Progenitor cell of endocrine pancreas (in vitro differentiated cells): ENCODE measurements around the gene CFAP161. TPM values are rescaled to one million over a fixed set of nuclear protein-coding genes. Genes with fewer than 3 reads are reported as not detected.

Experiments
- DNase-seq: peaks from one replicate; pipeline ENCODE4 v3.0.0; 2021; ENCODE audit warnings: low spot score; ENCODE audit not compliant: unreplicated experiment
- H3K27ac Mint-ChIP-seq: 2 replicates; pipeline ENCODE4 v1.8.0; 2021; ENCODE audit warnings: mild to moderate bottlenecking, moderate library complexity, mixed read lengths
- H3K27me3 Mint-ChIP-seq: 2 replicates; pipeline ENCODE4 v1.8.0; 2021; ENCODE audit warnings: mixed read lengths
- H3K36me3 Mint-ChIP-seq: 2 replicates; pipeline ENCODE4 v1.8.0; 2022; ENCODE audit warnings: mixed read lengths; ENCODE audit not compliant: insufficient read depth
- H3K4me1 Mint-ChIP-seq: 2 replicates; pipeline ENCODE4 v1.8.0; 2021; ENCODE audit warnings: low read depth, mixed read lengths
- H3K4me3 Mint-ChIP-seq: 2 replicates; pipeline ENCODE4 v1.8.0; 2021; ENCODE audit warnings: low read depth, mild to moderate bottlenecking, moderate library complexity, mixed read lengths
- H3K9me3 Mint-ChIP-seq: 2 replicates; pipeline ENCODE4 v1.8.0; 2021; ENCODE audit warnings: low read depth, mixed read lengths
- total RNA-seq: library from RNA; stranded (reverse); gene quantifications from 2 replicates; pipeline ENCODE4 v1.2.1, GENCODE V29; 2021
- TF ChIP-seq, protein P1 (sequence below): fragments of 200-600 bp; sonication (generic); IDR thresholded peaks from one replicate; pipeline ENCODE4 v1.5.0; 2021; ENCODE audit warnings: antibody characterized with exemption, mild to moderate bottlenecking; ENCODE audit not compliant: unreplicated experiment

Gene CFAP161
- total RNA-seq, 1 donor from 2014 or later = not detected

- no peaks in the 10 kb centered on the region for H3K9me3 Mint-ChIP-seq
- no peaks in the 10 kb centered on the region for H3K4me1 Mint-ChIP-seq
- TF ChIP-seq, protein P1, sequence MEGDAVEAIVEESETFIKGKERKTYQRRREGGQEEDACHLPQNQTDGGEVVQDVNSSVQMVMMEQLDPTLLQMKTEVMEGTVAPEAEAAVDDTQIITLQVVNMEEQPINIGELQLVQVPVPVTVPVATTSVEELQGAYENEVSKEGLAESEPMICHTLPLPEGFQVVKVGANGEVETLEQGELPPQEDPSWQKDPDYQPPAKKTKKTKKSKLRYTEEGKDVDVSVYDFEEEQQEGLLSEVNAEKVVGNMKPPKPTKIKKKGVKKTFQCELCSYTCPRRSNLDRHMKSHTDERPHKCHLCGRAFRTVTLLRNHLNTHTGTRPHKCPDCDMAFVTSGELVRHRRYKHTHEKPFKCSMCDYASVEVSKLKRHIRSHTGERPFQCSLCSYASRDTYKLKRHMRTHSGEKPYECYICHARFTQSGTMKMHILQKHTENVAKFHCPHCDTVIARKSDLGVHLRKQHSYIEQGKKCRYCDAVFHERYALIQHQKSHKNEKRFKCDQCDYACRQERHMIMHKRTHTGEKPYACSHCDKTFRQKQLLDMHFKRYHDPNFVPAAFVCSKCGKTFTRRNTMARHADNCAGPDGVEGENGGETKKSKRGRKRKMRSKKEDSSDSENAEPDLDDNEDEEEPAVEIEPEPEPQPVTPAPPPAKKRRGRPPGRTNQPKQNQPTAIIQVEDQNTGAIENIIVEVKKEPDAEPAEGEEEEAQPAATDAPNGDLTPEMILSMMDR = no peak
- H3K27ac Mint-ChIP-seq = no peak overlapping the region
- peaks cover 3% of the 10 kb centered on the region for H3K27me3 Mint-ChIP-seq
- no peak for DNase-seq
- H3K4me3 Mint-ChIP-seq = no peak overlapping the region
- no peaks in the 10 kb centered on the region for H3K36me3 Mint-ChIP-seq
Measured at GRCh38 chr15:81087694-81088093, 46.4 kb upstream of the CFAP161 start.

DNA sequence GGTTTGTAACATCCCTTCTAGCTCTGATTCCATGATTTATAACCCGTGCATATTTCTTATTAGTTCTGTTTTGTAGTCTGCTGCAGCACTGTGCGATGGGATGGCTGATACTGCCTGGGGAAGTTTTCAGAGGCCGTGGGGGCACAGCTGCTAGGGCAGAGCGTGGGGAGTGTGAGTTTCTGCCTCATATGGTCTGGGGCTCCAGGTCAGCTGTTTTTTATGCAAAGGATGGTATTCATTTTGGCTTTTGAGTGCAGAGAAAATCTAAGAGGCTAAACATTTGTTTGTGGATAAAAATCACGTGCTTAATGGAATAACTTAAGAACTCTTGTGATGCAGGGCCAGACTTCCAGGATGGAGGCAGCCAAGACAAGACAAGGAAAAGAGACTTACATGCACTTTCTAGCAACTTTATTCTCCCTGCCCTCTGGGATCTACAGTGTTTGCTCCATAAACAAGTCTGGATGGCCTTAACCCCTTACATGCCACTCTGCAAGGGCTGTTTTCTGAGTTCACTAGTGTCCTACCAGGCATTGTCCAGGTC lies 45.5 kb upstream of the CFAP161 start:
- TF ChIP-seq, protein P1 = no peak

DNA sequence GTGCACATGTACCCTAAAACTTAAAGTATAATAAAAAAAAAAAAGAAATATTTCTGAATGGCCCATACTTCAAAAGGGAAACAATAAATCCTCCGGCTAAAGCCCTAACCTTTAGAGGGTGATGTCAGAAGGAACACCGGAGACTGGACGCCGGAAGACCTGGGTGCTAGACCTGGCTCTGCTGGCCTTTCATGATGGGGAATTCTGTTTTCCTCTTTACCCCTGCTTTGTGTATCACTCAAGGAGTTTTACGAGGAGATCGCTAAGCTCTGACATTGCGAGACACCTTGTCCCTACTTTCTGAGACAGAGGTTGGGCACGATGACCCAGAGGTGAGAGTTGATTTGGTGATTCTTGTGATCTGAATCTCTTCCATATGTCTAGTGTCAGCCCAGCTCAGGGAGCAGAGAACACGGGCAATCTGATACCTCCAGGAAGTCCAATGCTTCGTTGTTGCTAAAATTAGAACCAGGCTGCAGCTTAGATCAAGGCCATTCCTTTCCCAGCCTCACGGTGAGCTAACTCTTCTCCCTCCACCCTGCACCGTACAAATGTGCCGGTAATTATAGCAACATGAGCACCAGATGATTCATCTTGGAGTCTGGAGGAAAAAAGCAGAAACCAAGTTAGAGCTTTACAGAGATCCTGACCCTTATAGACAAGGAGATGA lies 42.0 kb upstream of the CFAP161 start:
- Mint-ChIP-seq H3K4me1 (no peaks in the 10 kb centered on the region), H3K4me3 (no peak overlapping the region), H3K27ac (no peak overlapping the region), H3K36me3 (no peaks in the 10 kb centered on the region), H3K27me3 (peaks cover 9% of the 10 kb centered on the region), H3K9me3 (no peaks in the 10 kb centered on the region)
- TF ChIP-seq, protein P1 = no peak
- no peak for DNase-seq

More for the DNA sequence above, 45.5 kb upstream of the CFAP161 start:
- H3K4me3 Mint-ChIP-seq = no peak overlapping the region
- H3K27ac Mint-ChIP-seq = no peak overlapping the region
- no peaks in the 10 kb centered on the region for H3K9me3 Mint-ChIP-seq
- no peak for DNase-seq
- H3K4me1 Mint-ChIP-seq = no peaks in the 10 kb centered on the region
- H3K36me3 Mint-ChIP-seq = no peaks in the 10 kb centered on the region
- peaks cover 3% of the 10 kb centered on the region for H3K27me3 Mint-ChIP-seq

GRCh38 chr15:81092559-81092902 lies 41.5 kb upstream of the CFAP161 start:
- no peaks in the 10 kb centered on the region for H3K4me1 Mint-ChIP-seq

GRCh38 chr15:81093961-81094360 lies 40.1 kb upstream of the CFAP161 start:
- Mint-ChIP-seq H3K4me3 (no peak overlapping the region), H3K4me1 (no peaks in the 10 kb centered on the region), H3K27ac (no peak overlapping the region), H3K27me3 (peaks cover 24% of the 10 kb centered on the region), H3K9me3 (no peaks in the 10 kb centered on the region), H3K36me3 (no peaks in the 10 kb centered on the region)
- TF ChIP-seq, protein P1 = no peak
- DNase-seq = no peak

More at GRCh38 chr15:81092559-81092902, 41.5 kb upstream of the CFAP161 start:
- no peak for DNase-seq
- Mint-ChIP-seq H3K27ac (no peak overlapping the region), H3K36me3 (no peaks in the 10 kb centered on the region), H3K9me3 (no peaks in the 10 kb centered on the region), H3K27me3 (peaks cover 12% of the 10 kb centered on the region), H3K4me3 (no peak overlapping the region)
- TF ChIP-seq, protein P1 = no peak
